ENCODE measurements around the gene FRMD3. TPM values are rescaled to one million over a fixed set of nuclear protein-coding genes. Genes with fewer than 3 reads are reported as not detected.

FRMD3 gene
- total RNA-seq, 1 experiment from 2014 or later: not detected

GRCh38 chr9:83270116-83270515 lies 268.1 kb downstream of the FRMD3 start:
- no peak for DNase-seq (ENCODE audit: low spot score)
- in situ Hi-C loops (cut with HindIII; ENCODE audit: low sequenced_read_pairs): no loop called here

GRCh38 chr9:83267741-83268140 lies 270.5 kb downstream of the FRMD3 start:
- DNase-seq (ENCODE audit: low spot score): no peak
- in situ Hi-C loops (cut with HindIII; ENCODE audit: low sequenced_read_pairs): no loop called here

- DNase-seq (ENCODE audit: low spot score): no peak
- in situ Hi-C loops (cut with HindIII; ENCODE audit: low sequenced_read_pairs): no loop called here
Measured at GRCh38 chr9:83266666-83267496, 271.3 kb downstream of the FRMD3 start.

GRCh38 chr9:83266331-83266665 lies 271.9 kb downstream of the FRMD3 start:
- DNase-seq (ENCODE audit: low spot score): no peak
- in situ Hi-C loops (cut with HindIII; ENCODE audit: low sequenced_read_pairs): no loop called here

GRCh38 chr9:83264315-83264714 lies 273.9 kb downstream of the FRMD3 start:
- in situ Hi-C loops (cut with HindIII; ENCODE audit: low sequenced_read_pairs): no loop called here
- DNase-seq (ENCODE audit: low spot score): no peak

GRCh38 chr9:83259558-83259957 lies 278.6 kb downstream of the FRMD3 start:
- DNase-seq (ENCODE audit: low spot score): no peak
- in situ Hi-C loops (cut with HindIII; ENCODE audit: low sequenced_read_pairs): no loop called here

GRCh38 chr9:83257937-83258891 lies 280.0 kb downstream of the FRMD3 start:
- DNase-seq (ENCODE audit: low spot score): no peak
- in situ Hi-C loops (cut with HindIII; ENCODE audit: low sequenced_read_pairs): no loop called here

- in situ Hi-C loops (cut with HindIII; ENCODE audit: low sequenced_read_pairs): no loop called here
Measured at GRCh38 chr9:83247732-83248131, 290.5 kb downstream of the FRMD3 start.

GRCh38 chr9:83245979-83246659 lies 292.1 kb downstream of the FRMD3 start:
- in situ Hi-C loops (cut with HindIII; ENCODE audit: low sequenced_read_pairs): no loop called here
- no peak for DNase-seq (ENCODE audit: low spot score)

More at GRCh38 chr9:83247732-83248131, 290.5 kb downstream of the FRMD3 start:
- no peak for DNase-seq (ENCODE audit: low spot score)

GRCh38 chr9:83242066-83242465 lies 296.1 kb downstream of the FRMD3 start:
- no peak for DNase-seq (ENCODE audit: low spot score)
- in situ Hi-C loops (cut with HindIII; ENCODE audit: low sequenced_read_pairs): no loop called here

GRCh38 chr9:83240671-83241070 lies 297.5 kb downstream of the FRMD3 start:
- in situ Hi-C loops (cut with HindIII; ENCODE audit: low sequenced_read_pairs): no loop called here
- no peak for DNase-seq (ENCODE audit: low spot score)

GRCh38 chr9:83239747-83240146 lies 298.5 kb downstream of the FRMD3 start:
- in situ Hi-C loops (cut with HindIII; ENCODE audit: low sequenced_read_pairs): no loop called here

GRCh38 chr9:83238871-83239640 lies 299.1 kb downstream of the FRMD3 start:
- in situ Hi-C loops (cut with HindIII; ENCODE audit: low sequenced_read_pairs): no loop called here
- no peak for DNase-seq (ENCODE audit: low spot score)

More at GRCh38 chr9:83239747-83240146, 298.5 kb downstream of the FRMD3 start:
- no peak for DNase-seq (ENCODE audit: low spot score)

GRCh38 chr9:83236029-83236696 lies 302.0 kb downstream of the FRMD3 start:
- no peak for DNase-seq (ENCODE audit: low spot score)
- in situ Hi-C loops (cut with HindIII; ENCODE audit: low sequenced_read_pairs): no loop called here

GRCh38 chr9:83235526-83235925 lies 302.7 kb downstream of the FRMD3 start:
- DNase-seq (ENCODE audit: low spot score): no peak
- in situ Hi-C loops (cut with HindIII; ENCODE audit: low sequenced_read_pairs): no loop called here

GRCh38 chr9:83234541-83234940 lies 303.7 kb downstream of the FRMD3 start:
- DNase-seq (ENCODE audit: low spot score): no peak
- in situ Hi-C loops (cut with HindIII; ENCODE audit: low sequenced_read_pairs): no loop called here

GRCh38 chr9:83233647-83234046 lies 304.6 kb downstream of the FRMD3 start:
- in situ Hi-C loops (cut with HindIII; ENCODE audit: low sequenced_read_pairs): no loop called here
- no peak for DNase-seq (ENCODE audit: low spot score)

- in situ Hi-C loops (cut with HindIII; ENCODE audit: low sequenced_read_pairs): no loop called here
- DNase-seq (ENCODE audit: low spot score): no peak
Measured at GRCh38 chr9:83231039-83231438, 307.2 kb downstream of the FRMD3 start.
